Measurements from ENCODE around the gene HNMT. TPM values are rescaled to one million over a fixed set of nuclear protein-coding genes. Genes with fewer than 3 reads are reported as not detected.

Gene HNMT
- total RNA-seq, 4 donors from 2014 or later, result 16.7 to 52.8 (median 47.7) TPM

GRCh38 chr2:138020432-138020831 is 56.2 kb downstream of the HNMT start:
- WGBS, 2 donors (ENCODE audit: low coverage in 1 of 2), result 67 to 88% methylated on average over 1 of the region's 1 CpG
- Histone ChIP-seq H3K9me3 (no peaks in the 10 kb centered on the region), H3K4me1 (no peaks in the 10 kb centered on the region), H3K27ac (no peak overlapping the region), H3K4me3 (no peak overlapping the region), H3K27me3 (no peaks in the 10 kb centered on the region), H3K36me3 (no peaks in the 10 kb centered on the region)
- no peak for TF ChIP-seq CTCF (IDR thresholded peaks at IDR 0.05)
- no peak for TF ChIP-seq POLR2A (IDR thresholded peaks at IDR 0.05)
- no peak for TF ChIP-seq POLR2AphosphoS5 (IDR thresholded peaks at IDR 0.05)
- no peak for ATAC-seq

GRCh38 chr2:138021154-138021553 is 56.9 kb downstream of the HNMT start:
- WGBS, 2 donors (ENCODE audit: low coverage in 1 of 2), result 27 to 94% methylated on average over 1 of the region's 1 CpG
- Histone ChIP-seq H3K27ac (no peak overlapping the region), H3K36me3 (no peaks in the 10 kb centered on the region), H3K4me1 (no peaks in the 10 kb centered on the region), H3K27me3 (no peaks in the 10 kb centered on the region), H3K9me3 (no peaks in the 10 kb centered on the region), H3K4me3 (no peak overlapping the region)
- ATAC-seq, result no peak
- no peak for TF ChIP-seq POLR2AphosphoS5 (IDR thresholded peaks at IDR 0.05)
- TF ChIP-seq EP300 (IDR thresholded peaks at IDR 0.05), result no peak
- no peak for TF ChIP-seq CTCF (IDR thresholded peaks at IDR 0.05)
- no peak for TF ChIP-seq POLR2A (IDR thresholded peaks at IDR 0.05)

- 47 to 69% methylated on average over 4 of the region's 4 CpGs for WGBS, 2 donors (ENCODE audit: low coverage in 1 of 2)
- H3K27me3 ChIP-seq, result no peaks in the 10 kb centered on the region
- no peak overlapping the region for H3K27ac ChIP-seq
- H3K4me1 ChIP-seq, result no peaks in the 10 kb centered on the region
- no peaks in the 10 kb centered on the region for H3K9me3 ChIP-seq
- H3K4me3 ChIP-seq, result no peak overlapping the region
- TF ChIP-seq POLR2AphosphoS5 (IDR thresholded peaks at IDR 0.05), result no peak
- no peak for TF ChIP-seq EP300 (IDR thresholded peaks at IDR 0.05)
- TF ChIP-seq POLR2A (IDR thresholded peaks at IDR 0.05), result no peak
- TF ChIP-seq CTCF (IDR thresholded peaks at IDR 0.05), result no peak
- no peak for ATAC-seq
- H3K36me3 ChIP-seq, result no peaks in the 10 kb centered on the region
Observed at GRCh38 chr2:138023298-138023697, 59.0 kb downstream of the HNMT start.

GRCh38 chr2:138023976-138024375 is 59.7 kb downstream of the HNMT start:
- no peak overlapping the region for H3K27ac ChIP-seq
- WGBS, 2 donors (ENCODE audit: low coverage in 1 of 2), result 53 to 64% methylated on average over 2 of the region's 2 CpGs
- no peak for TF ChIP-seq POLR2A (IDR thresholded peaks at IDR 0.05)
- TF ChIP-seq POLR2AphosphoS5 (IDR thresholded peaks at IDR 0.05), result no peak
- H3K27me3 ChIP-seq, result no peaks in the 10 kb centered on the region
- H3K4me1 ChIP-seq, result no peaks in the 10 kb centered on the region
- H3K4me3 ChIP-seq, result no peak overlapping the region
- ATAC-seq, result no peak
- no peaks in the 10 kb centered on the region for H3K9me3 ChIP-seq
- H3K36me3 ChIP-seq, result no peaks in the 10 kb centered on the region

- Histone ChIP-seq H3K4me3 (no peak overlapping the region), H3K4me1 (no peaks in the 10 kb centered on the region), H3K36me3 (no peaks in the 10 kb centered on the region), H3K27me3 (no peaks in the 10 kb centered on the region), H3K27ac (no peak overlapping the region), H3K9me3 (no peaks in the 10 kb centered on the region)
- ATAC-seq, result no peak
- TF ChIP-seq POLR2A (IDR thresholded peaks at IDR 0.05), result no peak
- no peak for TF ChIP-seq CTCF (IDR thresholded peaks at IDR 0.05)
- no peak for TF ChIP-seq POLR2AphosphoS5 (IDR thresholded peaks at IDR 0.05)
- TF ChIP-seq EP300 (IDR thresholded peaks at IDR 0.05), result no peak
- 79 to 89% methylated on average over 4 to 6 of the region's 6 CpGs for WGBS, 2 donors (ENCODE audit: low coverage in 1 of 2)
Observed at GRCh38 chr2:138026111-138027020, 62.1 kb downstream of the HNMT start.

Data from gastroesophageal sphincter (tissue), 4 donors.